Measurements from ENCODE around the gene CHST15.

- TF ChIP-seq EZH2phosphoT487 (IDR thresholded peaks at IDR 0.05; ENCODE audit: insufficient read depth, low read depth) = no peak
- no peak for TF ChIP-seq EZH2 (IDR thresholded peaks at IDR 0.05; ENCODE audit: insufficient read depth, poor library complexity, severe bottlenecking)
Measured at GRCh38 chr10:124012066-124012465, 81.3 kb downstream of the CHST15 start.
